WI38 (cell line): ENCODE data around the gene ACKR4.
"Not testable (repeated sequence)": the region's sequence is repeated elsewhere in the genome, so short reads cannot be mapped to it uniquely, and the experiment has no call there.

Experiments used
- H3K4me3 ChIP-seq: 2 replicates; pipeline ENCODE4 v1.5.1; 2011; ENCODE audit warnings: low read depth, mild to moderate bottlenecking, control low read depth, low read length
- CTCF ChIP-seq: IDR thresholded peaks from 2 replicates; pipeline ENCODE4 v1.5.1; 2012; ENCODE audit warnings: low read depth, mild to moderate bottlenecking, control low read depth, low read length

ACKR4 gene

GRCh38 chr3:132594498-132594897 lies 2.6 kb upstream of the ACKR4 start:
- H3K4me3 ChIP-seq, result no peak overlapping the region
- TF ChIP-seq CTCF, result no peak

DNA sequence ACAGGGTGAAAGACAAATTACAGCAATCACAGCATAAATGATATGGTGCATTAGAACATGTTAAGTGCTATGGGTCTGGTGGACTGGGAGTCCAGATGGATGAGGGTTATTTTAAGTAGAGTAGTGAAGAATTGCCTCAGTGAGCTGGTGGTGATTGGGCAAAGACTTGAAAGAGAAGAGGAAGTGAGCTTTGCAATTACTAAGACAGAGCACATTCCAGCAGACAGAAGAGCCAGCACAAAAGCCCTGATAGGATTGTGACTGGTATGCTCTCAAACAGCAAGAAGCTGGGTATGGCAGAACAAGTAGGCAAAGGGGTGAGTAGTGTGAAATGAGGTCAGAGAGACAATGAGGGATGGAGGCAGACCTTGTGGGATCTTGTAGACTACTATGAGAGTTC lies 2.1 kb upstream of the ACKR4 start:
- no peak overlapping the region for H3K4me3 ChIP-seq
- no peak for TF ChIP-seq CTCF

DNA sequence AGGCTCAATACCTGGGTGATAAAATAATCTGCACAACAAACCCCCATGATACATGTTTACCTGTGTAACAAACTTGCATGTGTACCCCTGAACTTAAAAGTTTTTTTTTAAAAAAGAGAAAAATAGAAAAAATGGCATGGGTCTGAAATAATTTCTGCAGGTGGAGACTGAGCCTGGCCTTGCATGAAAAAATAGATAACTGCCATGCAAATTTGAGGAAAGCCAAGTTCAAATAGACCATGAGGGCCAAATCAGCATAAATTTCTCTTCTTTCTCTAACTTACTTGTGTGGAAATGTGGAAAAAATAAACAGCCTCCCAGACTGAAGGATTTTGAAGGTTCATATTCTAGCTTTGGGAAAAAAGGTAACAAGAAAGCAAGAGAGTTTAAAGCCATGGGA lies 744 bp upstream of the ACKR4 start:
- TF ChIP-seq CTCF, result no peak
- no peak overlapping the region for H3K4me3 ChIP-seq

- H3K4me3 ChIP-seq, result no peak overlapping the region
Observed at GRCh38 chr3:132597660-132598059, 590 bp downstream of the ACKR4 start.

DNA sequence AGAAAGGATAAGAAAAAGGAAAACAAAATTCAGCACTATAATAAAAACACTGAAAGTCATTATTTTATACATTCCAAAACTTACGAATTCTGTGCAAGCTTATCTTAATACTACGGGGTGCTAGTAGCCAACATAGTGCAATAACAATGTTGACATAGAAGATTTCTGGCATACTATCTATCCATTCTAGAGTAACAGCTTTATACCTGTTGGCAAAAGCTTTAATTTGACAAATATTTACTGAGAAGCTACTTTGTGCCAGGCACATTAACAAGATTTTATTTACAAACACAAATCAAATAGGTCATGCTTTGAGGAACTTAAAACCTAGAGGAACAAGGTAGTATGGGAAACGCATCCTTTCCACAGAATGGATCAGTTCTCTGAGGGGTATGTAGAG lies 1.1 kb downstream of the ACKR4 start:
- no peak overlapping the region for H3K4me3 ChIP-seq
- TF ChIP-seq CTCF, result no peak

More at GRCh38 chr3:132597660-132598059, 590 bp downstream of the ACKR4 start:
- no peak for TF ChIP-seq CTCF

- H3K4me3 ChIP-seq, result not testable (repeated sequence)
Observed at GRCh38 chr3:132600614-132601013, 3.5 kb downstream of the ACKR4 start.

- TF ChIP-seq CTCF, result no peak
- H3K4me3 ChIP-seq, result no peak overlapping the region
Observed at GRCh38 chr3:132605374-132605792, 8.3 kb downstream of the ACKR4 start.

DNA sequence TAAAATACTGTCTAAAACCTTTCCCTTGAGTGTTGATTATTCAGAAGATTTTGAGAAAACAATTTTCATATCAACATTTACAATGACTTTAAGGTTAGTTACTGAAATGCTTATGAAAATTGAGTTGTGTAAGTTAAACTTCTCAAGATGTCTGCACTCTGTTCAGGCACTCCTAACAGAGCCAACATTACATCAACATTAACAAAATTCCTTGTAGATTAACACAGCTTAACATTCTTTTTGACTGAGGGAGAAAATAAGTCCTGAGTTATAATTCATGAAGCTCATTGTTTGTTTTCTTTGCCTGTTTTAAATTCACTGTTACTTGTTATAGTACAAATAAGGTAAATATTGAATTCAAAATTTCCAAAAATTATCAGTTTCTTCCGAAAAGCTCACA lies 9.0 kb downstream of the ACKR4 start:
- no peak for TF ChIP-seq CTCF
- no peak overlapping the region for H3K4me3 ChIP-seq

DNA sequence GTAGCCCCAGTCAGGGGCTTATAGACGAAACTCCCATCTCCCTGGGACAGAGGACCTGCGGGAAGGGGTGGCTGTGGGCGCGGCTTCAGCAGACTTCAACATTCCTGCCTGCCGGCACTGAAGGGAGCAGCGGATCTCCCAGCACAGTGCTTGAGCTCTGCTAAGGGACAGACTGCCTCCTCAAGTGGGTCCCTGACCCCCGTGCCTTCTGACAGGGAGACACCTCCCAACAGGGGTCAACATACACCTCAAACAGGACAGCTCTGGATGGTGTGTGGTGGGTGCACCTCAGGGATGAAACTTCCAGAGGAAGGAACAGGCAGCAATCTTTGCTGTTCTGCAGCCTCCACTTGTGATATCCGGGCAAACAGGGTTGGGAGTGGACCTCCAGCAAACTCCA lies 9.6 kb downstream of the ACKR4 start:
- not testable (repeated sequence) for H3K4me3 ChIP-seq

DNA sequence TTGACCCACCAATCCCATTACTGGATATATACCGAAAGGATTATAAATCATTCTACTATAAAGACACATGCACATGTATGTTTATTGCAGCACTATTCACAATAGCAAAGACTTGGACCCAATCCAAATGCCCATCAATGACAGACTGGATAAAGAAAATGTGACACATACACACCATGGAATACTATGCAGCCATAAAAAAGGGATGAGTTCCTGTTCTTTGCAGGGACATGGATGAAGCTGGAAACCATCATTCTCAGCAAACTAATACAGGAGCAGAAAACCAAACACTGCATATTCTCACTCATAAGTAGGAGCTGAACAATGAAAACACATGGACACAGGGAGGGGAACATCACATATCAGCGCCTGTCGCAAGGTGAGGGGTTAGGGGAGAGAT lies 18.2 kb downstream of the ACKR4 start:
- not testable (repeated sequence) for H3K4me3 ChIP-seq
